ENCODE measurements around the gene C2orf81.
A peak's percentile ranks its signal among the peaks of the same experiment; 100 is the strongest.

C2orf81 gene

GRCh38 chr2:74390606-74391005 lies 30.8 kb downstream of the C2orf81 start:
- no peak for DNase-seq

GRCh38 chr2:74387346-74387745 lies 34.1 kb downstream of the C2orf81 start:
- DNase-seq, result peak in 1 of 5 experiments; percentile 23

- DNase-seq, result no peak
Observed at GRCh38 chr2:74385396-74385795, 36.0 kb downstream of the C2orf81 start.

GRCh38 chr2:74384051-74384450 lies 37.4 kb downstream of the C2orf81 start:
- DNase-seq, result no peak

- DNase-seq, result no peak
Observed at GRCh38 chr2:74383254-74383653, 38.2 kb downstream of the C2orf81 start.

GRCh38 chr2:74381751-74382150 lies 39.7 kb downstream of the C2orf81 start:
- DNase-seq, result no peak

- peak in 1 of 5 experiments; percentile 19 for DNase-seq
Observed at GRCh38 chr2:74379851-74380789, 41.3 kb downstream of the C2orf81 start, which contains the start of gene DCTN1. DCTN1 (minus strand) TSS chr2:74380311; CDS start chr2:74380037, 274 bp downstream.

- DNase-seq, result no peak
Observed at GRCh38 chr2:74378007-74378406, 43.4 kb downstream of the C2orf81 start.

GRCh38 chr2:74375838-74376237 lies 45.6 kb downstream of the C2orf81 start:
- no peak for DNase-seq

- no peak for DNase-seq
Observed at GRCh38 chr2:74374509-74375205, 46.8 kb downstream of the C2orf81 start.

GRCh38 chr2:74373985-74374384 lies 47.4 kb downstream of the C2orf81 start:
- DNase-seq, result no peak

GRCh38 chr2:74373221-74373676 lies 48.2 kb downstream of the C2orf81 start:
- DNase-seq, result no peak

- no peak for DNase-seq
Observed at GRCh38 chr2:74372674-74373073, 48.7 kb downstream of the C2orf81 start.

- no peak for DNase-seq
Observed at GRCh38 chr2:74371421-74371820, 50.0 kb downstream of the C2orf81 start.

GRCh38 chr2:74369976-74370375 lies 51.4 kb downstream of the C2orf81 start:
- no peak for DNase-seq

- no peak for DNase-seq
Observed at GRCh38 chr2:74368499-74368898, 52.9 kb downstream of the C2orf81 start.

GRCh38 chr2:74367789-74368188 lies 53.6 kb downstream of the C2orf81 start:
- no peak for DNase-seq

- DNase-seq, result no peak
Observed at GRCh38 chr2:74366036-74366435, 55.4 kb downstream of the C2orf81 start.

- DNase-seq, result no peak
Observed at GRCh38 chr2:74364533-74365505, 56.6 kb downstream of the C2orf81 start.

Data from T-helper 2 cell (primary cell).